H9 (cell line): ENCODE results near the gene MAPT. TPM values are rescaled to one million over a fixed set of nuclear protein-coding genes. Genes with fewer than 3 reads are reported as not detected.

Source experiments
- DNase-seq: peaks from one replicate; pipeline ENCODE4 v3.0.0-alpha.2; 2017
- H2AFZ ChIP-seq: one replicate; pipeline ENCODE4 v1.6.1; 2013; ENCODE audit warnings: mild to moderate bottlenecking, low read length, control low read depth, moderate library complexity
- H2AK5ac ChIP-seq: 2 replicates; pipeline ENCODE4 v1.6.1; 2013; ENCODE audit warnings: low read length, control low read depth, mixed read lengths; ENCODE audit not compliant: insufficient read length
- H2BK120ac ChIP-seq: one replicate; pipeline ENCODE4 v1.6.1; 2013; ENCODE audit warnings: low read depth, mild to moderate bottlenecking, low read length, control low read depth, inconsistent platforms; ENCODE audit not compliant: poor library complexity, severe bottlenecking
- H2BK12ac ChIP-seq: 2 replicates; pipeline ENCODE4 v1.6.1; 2013; ENCODE audit warnings: low read length, control low read depth, mixed read lengths, low read depth; ENCODE audit not compliant: insufficient read length
- H2BK15ac ChIP-seq: 2 replicates; pipeline ENCODE4 v1.6.1; 2013; ENCODE audit warnings: low read depth, low read length, control low read depth
- H2BK20ac ChIP-seq: one replicate; pipeline ENCODE4 v1.6.1; 2013; ENCODE audit warnings: low read depth, mild to moderate bottlenecking, low read length, control low read depth, inconsistent platforms; ENCODE audit not compliant: poor library complexity, severe bottlenecking
- H2BK5ac ChIP-seq: 2 replicates; pipeline ENCODE4 v1.6.1; 2013; ENCODE audit warnings: low read length, control low read depth, mixed read lengths; ENCODE audit not compliant: insufficient read length
- H3K14ac ChIP-seq: 2 replicates; pipeline ENCODE4 v1.6.1; 2013; ENCODE audit warnings: low read length, control low read depth; ENCODE audit not compliant: insufficient read depth
- H3K18ac ChIP-seq: 2 replicates; pipeline ENCODE4 v1.6.1; 2013; ENCODE audit warnings: low read depth, mild to moderate bottlenecking, mixed read lengths, low read length, control low read depth; ENCODE audit not compliant: insufficient read length
- H3K23ac ChIP-seq: 2 replicates; pipeline ENCODE4 v1.6.1; 2013; ENCODE audit warnings: low read length, control low read depth, mixed read lengths, low read depth; ENCODE audit not compliant: insufficient read length
- H3K23me2 ChIP-seq: 2 replicates; pipeline ENCODE4 v1.6.1; 2013; ENCODE audit warnings: low read depth, mild to moderate bottlenecking, mixed read lengths, low read length, control low read depth; ENCODE audit not compliant: insufficient read length, poor library complexity, severe bottlenecking
- H3K27ac ChIP-seq: 2 replicates; pipeline ENCODE4 v1.5.1; 2013; ENCODE audit warnings: low read length, control low read depth, mixed read lengths, low read depth; ENCODE audit not compliant: insufficient read length
- H3K27me3 ChIP-seq: 2 replicates; pipeline ENCODE4 v1.6.1; 2013; ENCODE audit warnings: low read length, control low read depth, inconsistent platforms; ENCODE audit not compliant: insufficient read depth
- H3K4ac ChIP-seq: 2 replicates; pipeline ENCODE4 v1.6.1; 2013; ENCODE audit warnings: low read depth, mild to moderate bottlenecking, control low read depth, inconsistent platforms, low read length, moderate library complexity
- H3K4me1 ChIP-seq: 2 replicates; pipeline ENCODE4 v1.6.1; 2013; ENCODE audit warnings: low read length, control low read depth, inconsistent platforms; ENCODE audit not compliant: insufficient read depth
- H3K4me2 ChIP-seq: 2 replicates; pipeline ENCODE4 v1.6.1; 2013; ENCODE audit warnings: low read length, control low read depth, mixed read lengths; ENCODE audit not compliant: insufficient read length, insufficient read depth
- H3K56ac ChIP-seq: 2 replicates; pipeline ENCODE4 v1.6.1; 2013; ENCODE audit warnings: low read depth, mild to moderate bottlenecking, mixed read lengths, low read length, control low read depth; ENCODE audit not compliant: insufficient read length
- H3K79me1 ChIP-seq: 2 replicates; pipeline ENCODE4 v1.6.1; 2013; ENCODE audit warnings: low read depth, mild to moderate bottlenecking, moderate library complexity, low read length, control low read depth, inconsistent platforms; ENCODE audit not compliant: insufficient read depth, poor library complexity, severe bottlenecking
- H3K79me2 ChIP-seq: 2 replicates; pipeline ENCODE4 v1.6.1; 2013; ENCODE audit warnings: low read length, control low read depth, inconsistent platforms; ENCODE audit not compliant: insufficient read depth
- H3K9ac ChIP-seq: 2 replicates; pipeline ENCODE4 v1.6.1; 2013; ENCODE audit warnings: low read length, control low read depth, mixed read lengths; ENCODE audit not compliant: insufficient read length; ENCODE audit errors: extremely low read depth
- H3K9me3 ChIP-seq: one replicate; pipeline ENCODE4 v1.6.1; 2013; ENCODE audit warnings: low read depth, low read length, inconsistent platforms; ENCODE audit not compliant: control insufficient read depth
- H3T11ph ChIP-seq: one replicate; pipeline ENCODE4 v1.6.1; 2013; ENCODE audit warnings: mild to moderate bottlenecking, low read length, control low read depth, inconsistent platforms
- H4K20me1 ChIP-seq: one replicate; pipeline ENCODE4 v1.6.1; 2013; ENCODE audit not compliant: control insufficient read depth, insufficient read length, insufficient read depth
- H4K5ac ChIP-seq: 2 replicates; pipeline ENCODE4 v1.6.1; 2013; ENCODE audit warnings: low read depth, mild to moderate bottlenecking, mixed read lengths, low read length, control low read depth; ENCODE audit not compliant: insufficient read length
- H4K8ac ChIP-seq: replicated peaks from 2 replicates; pipeline ENCODE4 v1.6.1; 2013; ENCODE audit warnings: low read length, control low read depth, mixed read lengths, low read depth; ENCODE audit not compliant: insufficient read length
- H4K91ac ChIP-seq: 2 replicates; pipeline ENCODE4 v1.6.1; 2013; ENCODE audit warnings: low read depth, mild to moderate bottlenecking, moderate library complexity, mixed read lengths, low read length, control low read depth; ENCODE audit not compliant: insufficient read length
- H3K27ac Mint-ChIP-seq, 3 experiments: 2 replicates in 2 of 3; 3 replicates in 1 of 3; pipeline ENCODE4 v1.8.0; 2020 to 2021; ENCODE audit warnings: mixed read lengths in 3 of 3, mild to moderate bottlenecking in 1 of 3, moderate library complexity in 1 of 3
- H3K27me3 Mint-ChIP-seq: 2 replicates; pipeline ENCODE4 v1.8.0; 2021; ENCODE audit warnings: low read depth, mild to moderate bottlenecking, moderate library complexity, mixed read lengths
- H3K36me3 Mint-ChIP-seq, 3 experiments: 2 replicates in 2 of 3; 3 replicates in 1 of 3; pipeline ENCODE4 v1.8.0; 2020 to 2021; ENCODE audit warnings: low read depth in 3 of 3, mixed read lengths in 3 of 3; ENCODE audit not compliant: insufficient read depth in 1 of 3
- H3K4me1 Mint-ChIP-seq, 2 experiments: 2 replicates each; pipeline ENCODE4 v1.8.0; 2020; ENCODE audit warnings: mixed read lengths in 2 of 2
- H3K4me3 Mint-ChIP-seq, 2 experiments: 2 replicates in 1 of 2; 3 replicates in 1 of 2; pipeline ENCODE4 v1.8.0; 2020 to 2021; ENCODE audit warnings: mild to moderate bottlenecking in 2 of 2, mixed read lengths in 2 of 2, moderate library complexity in 1 of 2
- H3K9me3 Mint-ChIP-seq, 2 experiments: 2 replicates in 1 of 2; 3 replicates in 1 of 2; pipeline ENCODE4 v1.8.0; 2020; ENCODE audit warnings: mild to moderate bottlenecking in 2 of 2, mixed read lengths in 2 of 2, moderate library complexity in 1 of 2
- CTCF ChIP-seq: fragments of 200-600 bp; sonication (generic); conservative IDR thresholded peaks from 3 replicates; pipeline ENCODE4 v1.8.0; 2021; ENCODE audit warnings: antibody characterized with exemption, mild to moderate bottlenecking
- WGBS: extraction: QIAGEN DNeasy Blood & Tissue Kit; methylation state at CpG from one replicate; pipeline ENCODE4 v1.1.7; 2013; ENCODE audit warnings: missing lambda C conversion rate, low lambda C conversion rate, mixed read lengths; ENCODE audit not compliant: insufficient read length; ENCODE audit errors: extremely low coverage; 5-methylcytosine and 5-hydroxymethylcytosine counted together
- total RNA-seq: library from RNA; stranded (reverse); gene quantifications from 2 replicates; pipeline ENCODE4 v1.2.1, GENCODE V29; 2021

The MAPT gene
- total RNA-seq, 1 experiment from 2014 or later: 1.6 TPM

GRCh38 chr17:45981306-45981705 is 87.0 kb downstream of the MAPT start:
- H2BK12ac ChIP-seq: no peak overlapping the region
- no peaks in the 10 kb centered on the region for H3K9me3 ChIP-seq
- H3K9ac ChIP-seq: no peak overlapping the region
- no peak overlapping the region for H3T11ph ChIP-seq
- no peaks in the 10 kb centered on the region for H3K36me3 Mint-ChIP-seq
- H3K79me1 ChIP-seq: no peaks in the 10 kb centered on the region
- WGBS: no CpG with 5 or more reads among the region's 7 CpGs
- no peaks in the 10 kb centered on the region for H3K23me2 ChIP-seq
- no peak overlapping the region for H3K56ac ChIP-seq
- H3K14ac ChIP-seq: no peak overlapping the region
- no peak overlapping the region for H3K4me3 Mint-ChIP-seq
- H3K4ac ChIP-seq: no peak overlapping the region
- no peaks in the 10 kb centered on the region for H3K9me3 Mint-ChIP-seq
- H2BK20ac ChIP-seq: no peak overlapping the region
- no peaks in the 10 kb centered on the region for H4K20me1 ChIP-seq
- H2AFZ ChIP-seq: no peak overlapping the region
- H3K27me3 ChIP-seq: no peaks in the 10 kb centered on the region
- no peak overlapping the region for H4K91ac ChIP-seq
- H3K27me3 Mint-ChIP-seq: peaks cover 3% of the 10 kb centered on the region; the same call in 1 of the 2 replicates
- H3K27ac ChIP-seq: no peak overlapping the region
- peaks cover 7 to 8% of the 10 kb centered on the region in 2 experiments for H3K4me1 Mint-ChIP-seq
- H2BK120ac ChIP-seq: no peak overlapping the region
- TF ChIP-seq CTCF: no peak
- no peak overlapping the region for H2BK5ac ChIP-seq
- H3K79me2 ChIP-seq: no peaks in the 10 kb centered on the region
- DNase-seq: no peak
- no peak overlapping the region for H3K18ac ChIP-seq
- H3K23ac ChIP-seq: no peak overlapping the region
- H2AK5ac ChIP-seq: no peak overlapping the region
- H2BK15ac ChIP-seq: no peak overlapping the region
- no peak overlapping the region for H3K27ac Mint-ChIP-seq
- no peaks in the 10 kb centered on the region; the same call in 1 of the 2 replicates for H3K4me1 ChIP-seq
- H4K5ac ChIP-seq: no peak overlapping the region
- no peak overlapping the region for H4K8ac ChIP-seq
- H3K4me2 ChIP-seq: no peak overlapping the region
